Measurements from ENCODE around the gene MSH5. TPM values are rescaled to one million over a fixed set of nuclear protein-coding genes. Genes with fewer than 3 reads are reported as not detected.

Gene MSH5
- total and polyA plus RNA-seq, 9 of the 15 experiments (the other 6 are each of a cell fraction or from before 2014, with no cell fraction given) = 12.5 to 104 (median 46.6) TPM

DNA sequence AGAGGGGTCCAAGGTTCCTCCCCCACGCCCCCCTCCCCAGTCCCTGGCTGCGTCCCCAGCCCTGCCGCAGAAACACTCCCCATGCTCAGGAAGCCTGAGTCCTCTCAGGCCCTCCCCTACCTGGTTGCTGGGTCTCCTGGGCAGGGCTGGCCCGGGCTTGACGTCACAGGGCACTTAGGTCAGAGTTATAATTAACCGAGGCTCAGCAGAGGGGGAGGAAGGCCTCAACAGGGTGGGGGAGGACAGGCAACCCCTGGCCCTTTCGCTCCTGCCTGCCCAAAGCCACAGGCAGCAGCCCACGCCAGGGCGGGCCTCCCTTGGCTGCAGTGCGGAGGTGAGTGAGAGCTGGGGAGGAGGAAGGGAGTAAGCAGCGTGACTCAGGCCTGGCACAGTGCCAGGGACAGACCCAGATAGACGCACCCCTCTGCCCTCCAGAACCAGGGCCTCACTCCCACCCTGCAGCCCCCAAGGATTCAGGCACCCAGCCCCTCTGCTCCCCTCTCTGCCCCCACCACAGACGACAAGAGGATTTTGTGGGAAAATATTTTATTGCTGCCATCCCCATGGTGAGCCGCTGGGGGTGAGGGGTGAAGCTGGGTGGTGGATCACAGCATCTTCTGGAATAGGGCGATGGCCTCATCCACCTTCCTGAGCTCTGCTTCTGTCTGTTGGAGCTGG lies 37.3 kb downstream of the MSH5 start, which contains the start of gene VWA7 (continued):
- TF ChIP-seq, protein P1, sequence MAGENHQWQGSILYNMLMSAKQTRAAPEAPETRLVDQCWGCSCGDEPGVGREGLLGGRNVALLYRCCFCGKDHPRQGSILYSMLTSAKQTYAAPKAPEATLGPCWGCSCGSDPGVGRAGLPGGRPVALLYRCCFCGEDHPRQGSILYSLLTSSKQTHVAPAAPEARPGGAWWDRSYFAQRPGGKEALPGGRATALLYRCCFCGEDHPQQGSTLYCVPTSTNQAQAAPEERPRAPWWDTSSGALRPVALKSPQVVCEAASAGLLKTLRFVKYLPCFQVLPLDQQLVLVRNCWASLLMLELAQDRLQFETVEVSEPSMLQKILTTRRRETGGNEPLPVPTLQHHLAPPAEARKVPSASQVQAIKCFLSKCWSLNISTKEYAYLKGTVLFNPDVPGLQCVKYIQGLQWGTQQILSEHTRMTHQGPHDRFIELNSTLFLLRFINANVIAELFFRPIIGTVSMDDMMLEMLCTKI (IDR thresholded peaks at IDR 0.05; ENCODE audit: partially characterized antibody) = no peak
- TF ChIP-seq ZBED1 (IDR thresholded peaks at IDR 0.05) = peak; percentile 92
- TF ChIP-seq, protein P2, sequence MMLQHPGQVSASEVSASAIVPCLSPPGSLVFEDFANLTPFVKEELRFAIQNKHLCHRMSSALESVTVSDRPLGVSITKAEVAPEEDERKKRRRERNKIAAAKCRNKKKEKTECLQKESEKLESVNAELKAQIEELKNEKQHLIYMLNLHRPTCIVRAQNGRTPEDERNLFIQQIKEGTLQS (IDR thresholded peaks at IDR 0.05) = peak; percentile 96
- TF ChIP-seq, protein P2 (CRISPR knock-in tag; conservative IDR thresholded peaks at IDR 0.05) = peak; percentile 95
- TF ChIP-seq, protein P3, sequence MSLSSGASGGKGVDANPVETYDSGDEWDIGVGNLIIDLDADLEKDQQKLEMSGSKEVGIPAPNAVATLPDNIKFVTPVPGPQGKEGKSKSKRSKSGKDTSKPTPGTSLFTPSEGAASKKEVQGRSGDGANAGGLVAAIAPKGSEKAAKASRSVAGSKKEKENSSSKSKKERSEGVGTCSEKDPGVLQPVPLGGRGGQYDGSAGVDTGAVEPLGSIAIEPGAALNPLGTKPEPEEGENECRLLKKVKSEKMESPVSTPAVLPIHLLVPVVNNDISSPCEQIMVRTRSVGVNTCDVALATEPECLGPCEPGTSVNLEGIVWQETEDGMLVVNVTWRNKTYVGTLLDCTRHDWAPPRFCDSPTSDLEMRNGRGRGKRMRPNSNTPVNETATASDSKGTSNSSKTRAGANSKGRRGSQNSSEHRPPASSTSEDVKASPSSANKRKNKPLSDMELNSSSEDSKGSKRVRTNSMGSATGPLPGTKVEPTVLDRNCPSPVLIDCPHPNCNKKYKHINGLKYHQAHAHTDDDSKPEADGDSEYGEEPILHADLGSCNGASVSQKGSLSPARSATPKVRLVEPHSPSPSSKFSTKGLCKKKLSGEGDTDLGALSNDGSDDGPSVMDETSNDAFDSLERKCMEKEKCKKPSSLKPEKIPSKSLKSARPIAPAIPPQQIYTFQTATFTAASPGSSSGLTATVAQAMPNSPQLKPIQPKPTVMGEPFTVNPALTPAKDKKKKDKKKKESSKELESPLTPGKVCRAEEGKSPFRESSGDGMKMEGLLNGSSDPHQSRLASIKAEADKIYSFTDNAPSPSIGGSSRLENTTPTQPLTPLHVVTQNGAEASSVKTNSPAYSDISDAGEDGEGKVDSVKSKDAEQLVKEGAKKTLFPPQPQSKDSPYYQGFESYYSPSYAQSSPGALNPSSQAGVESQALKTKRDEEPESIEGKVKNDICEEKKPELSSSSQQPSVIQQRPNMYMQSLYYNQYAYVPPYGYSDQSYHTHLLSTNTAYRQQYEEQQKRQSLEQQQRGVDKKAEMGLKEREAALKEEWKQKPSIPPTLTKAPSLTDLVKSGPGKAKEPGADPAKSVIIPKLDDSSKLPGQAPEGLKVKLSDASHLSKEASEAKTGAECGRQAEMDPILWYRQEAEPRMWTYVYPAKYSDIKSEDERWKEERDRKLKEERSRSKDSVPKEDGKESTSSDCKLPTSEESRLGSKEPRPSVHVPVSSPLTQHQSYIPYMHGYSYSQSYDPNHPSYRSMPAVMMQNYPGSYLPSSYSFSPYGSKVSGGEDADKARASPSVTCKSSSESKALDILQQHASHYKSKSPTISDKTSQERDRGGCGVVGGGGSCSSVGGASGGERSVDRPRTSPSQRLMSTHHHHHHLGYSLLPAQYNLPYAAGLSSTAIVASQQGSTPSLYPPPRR (CRISPR knock-in tag; IDR thresholded peaks at IDR 0.05; ENCODE audit: borderline replicate concordance) = no peak; the same call in none of the 2 replicates
- TF ChIP-seq, protein P4, sequence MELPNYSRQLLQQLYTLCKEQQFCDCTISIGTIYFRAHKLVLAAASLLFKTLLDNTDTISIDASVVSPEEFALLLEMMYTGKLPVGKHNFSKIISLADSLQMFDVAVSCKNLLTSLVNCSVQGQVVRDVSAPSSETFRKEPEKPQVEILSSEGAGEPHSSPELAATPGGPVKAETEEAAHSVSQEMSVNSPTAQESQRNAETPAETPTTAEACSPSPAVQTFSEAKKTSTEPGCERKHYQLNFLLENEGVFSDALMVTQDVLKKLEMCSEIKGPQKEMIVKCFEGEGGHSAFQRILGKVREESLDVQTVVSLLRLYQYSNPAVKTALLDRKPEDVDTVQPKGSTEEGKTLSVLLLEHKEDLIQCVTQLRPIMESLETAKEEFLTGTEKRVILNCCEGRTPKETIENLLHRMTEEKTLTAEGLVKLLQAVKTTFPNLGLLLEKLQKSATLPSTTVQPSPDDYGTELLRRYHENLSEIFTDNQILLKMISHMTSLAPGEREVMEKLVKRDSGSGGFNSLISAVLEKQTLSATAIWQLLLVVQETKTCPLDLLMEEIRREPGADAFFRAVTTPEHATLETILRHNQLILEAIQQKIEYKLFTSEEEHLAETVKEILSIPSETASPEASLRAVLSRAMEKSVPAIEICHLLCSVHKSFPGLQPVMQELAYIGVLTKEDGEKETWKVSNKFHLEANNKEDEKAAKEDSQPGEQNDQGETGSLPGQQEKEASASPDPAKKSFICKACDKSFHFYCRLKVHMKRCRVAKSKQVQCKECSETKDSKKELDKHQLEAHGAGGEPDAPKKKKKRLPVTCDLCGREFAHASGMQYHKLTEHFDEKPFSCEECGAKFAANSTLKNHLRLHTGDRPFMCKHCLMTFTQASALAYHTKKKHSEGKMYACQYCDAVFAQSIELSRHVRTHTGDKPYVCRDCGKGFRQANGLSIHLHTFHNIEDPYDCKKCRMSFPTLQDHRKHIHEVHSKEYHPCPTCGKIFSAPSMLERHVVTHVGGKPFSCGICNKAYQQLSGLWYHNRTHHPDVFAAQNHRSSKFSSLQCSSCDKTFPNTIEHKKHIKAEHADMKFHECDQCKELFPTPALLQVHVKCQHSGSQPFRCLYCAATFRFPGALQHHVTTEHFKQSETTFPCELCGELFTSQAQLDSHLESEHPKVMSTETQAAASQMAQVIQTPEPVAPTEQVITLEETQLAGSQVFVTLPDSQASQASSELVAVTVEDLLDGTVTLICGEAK (IDR thresholded peaks at IDR 0.05) = 0 out of 2 replicates have a peak, but pooled peaks have one; percentile 36
- TF ChIP-seq, protein P4 (CRISPR knock-in tag; IDR thresholded peaks at IDR 0.05) = no peak
- TF ChIP-seq U2AF2 (optimal IDR thresholded peaks at IDR 0.05; ENCODE audit: low read depth, low read length) = no peak
- no peak for TF ChIP-seq ZNF76 (CRISPR knock-in tag; IDR thresholded peaks at IDR 0.05; ENCODE audit: borderline replicate concordance)
- TF ChIP-seq CBFA2T3 (IDR thresholded peaks at IDR 0.05) = peak; percentile 86
- TF ChIP-seq NUFIP1 (IDR thresholded peaks at IDR 0.05; ENCODE audit: partially characterized antibody) = peak; percentile 32
